ENCODE measurements around the gene BCL7A.
A peak's percentile ranks its signal among the peaks of the same experiment; 100 is the strongest.

Gene BCL7A

GRCh38 chr12:122001466-122002209, 20.0 kb upstream of the BCL7A start:
- DNase-seq: no peak

- no peak for DNase-seq
These were observed 17.8 kb upstream of the BCL7A start for GRCh38 chr12:122003651-122004611.

GRCh38 chr12:122004633-122005071, 17.0 kb upstream of the BCL7A start:
- no peak for DNase-seq

- DNase-seq: no peak
These were observed 16.4 kb upstream of the BCL7A start for GRCh38 chr12:122005252-122005776.

- no peak for DNase-seq
These were observed 15.3 kb upstream of the BCL7A start for GRCh38 chr12:122006186-122006926.

GRCh38 chr12:122009741-122010140, 11.9 kb upstream of the BCL7A start:
- no peak for DNase-seq

- no peak for DNase-seq
These were observed 9.5 kb upstream of the BCL7A start for GRCh38 chr12:122012184-122012583.

- DNase-seq: no peak
These were observed 8.5 kb upstream of the BCL7A start for GRCh38 chr12:122013136-122013535.

GRCh38 chr12:122013791-122014590, 7.7 kb upstream of the BCL7A start:
- DNase-seq: no peak

- DNase-seq: no peak
These were observed 6.9 kb upstream of the BCL7A start for GRCh38 chr12:122014781-122015180.

- no peak for DNase-seq
These were observed 3.2 kb upstream of the BCL7A start for GRCh38 chr12:122018457-122018856.

- DNase-seq: no peak
These were observed 2.7 kb upstream of the BCL7A start for GRCh38 chr12:122018937-122019336.

GRCh38 chr12:122020795-122021192, 890 bp upstream of the BCL7A start:
- DNase-seq: no peak

GRCh38 chr12:122021193-122021821, 377 bp upstream of the BCL7A start:
- no peak for DNase-seq

GRCh38 chr12:122022393-122023338, 982 bp downstream of the BCL7A start:
- peak; percentile 45 for DNase-seq

GRCh38 chr12:122023339-122024131, 1.9 kb downstream of the BCL7A start:
- peak; percentile 25 for DNase-seq

GRCh38 chr12:122024132-122024785, 2.6 kb downstream of the BCL7A start:
- DNase-seq: peak; percentile 71

GRCh38 chr12:122026706-122027333, 5.1 kb downstream of the BCL7A start:
- DNase-seq: no peak
